NCI-H146 treated with DMSO at 0.1 percent for 48 hours (cell line): ENCODE measurements around the gene KRT83.
A peak's percentile ranks its signal among the peaks of the same experiment; 100 is the strongest.

ENCODE experiments used
- DNase-seq: peaks from one replicate; lab custom pipeline; 2025; ENCODE audit not compliant: unreplicated experiment; lab: John Stamatoyannopoulos, UW

The KRT83 gene

GRCh38 chr12:52320784-52321400 is at the start of gene KRT83:
KRT83 (minus strand) TSS chr12:52321398; CDS start chr12:52321335, 63 bp downstream.
- DNase-seq, result no peak

- no peak for DNase-seq
Measured at GRCh38 chr12:52369809-52370208, 48.6 kb upstream of the KRT83 start.

GRCh38 chr12:52369211-52369610 is 48.0 kb upstream of the KRT83 start:
- DNase-seq, result no peak

GRCh38 chr12:52368508-52368907 is 47.3 kb upstream of the KRT83 start:
- no peak for DNase-seq

- no peak for DNase-seq
Measured at GRCh38 chr12:52367876-52368275, 46.7 kb upstream of the KRT83 start.

GRCh38 chr12:52366738-52367485 is 45.7 kb upstream of the KRT83 start, which contains the start of gene KRT85:
KRT85 (minus strand) TSS chr12:52367481; CDS start chr12:52367405, 76 bp downstream.
- no peak for DNase-seq

- DNase-seq, result no peak
Measured at GRCh38 chr12:52364901-52365489, 43.8 kb upstream of the KRT83 start.

DNA sequence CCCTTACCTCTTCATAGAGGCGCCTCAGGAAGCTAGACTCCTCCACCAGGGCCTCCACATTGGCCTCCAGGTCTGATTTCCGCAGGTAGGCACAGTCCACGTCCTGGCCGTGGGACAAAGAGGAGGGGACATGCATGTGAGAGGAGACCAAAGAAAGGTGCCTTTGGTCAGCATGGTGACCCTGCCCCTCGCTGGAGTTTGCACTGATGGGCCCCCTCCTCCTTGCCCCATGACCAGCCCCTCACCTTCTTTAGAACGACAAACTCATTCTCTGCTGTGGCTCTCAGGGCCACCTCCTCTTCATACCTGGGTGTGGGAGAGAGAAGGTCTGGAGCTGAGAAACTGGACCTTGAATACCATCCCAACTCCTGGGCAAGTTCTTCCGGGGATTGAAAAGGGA is 42.9 kb upstream of the KRT83 start:
- no peak for DNase-seq

DNA sequence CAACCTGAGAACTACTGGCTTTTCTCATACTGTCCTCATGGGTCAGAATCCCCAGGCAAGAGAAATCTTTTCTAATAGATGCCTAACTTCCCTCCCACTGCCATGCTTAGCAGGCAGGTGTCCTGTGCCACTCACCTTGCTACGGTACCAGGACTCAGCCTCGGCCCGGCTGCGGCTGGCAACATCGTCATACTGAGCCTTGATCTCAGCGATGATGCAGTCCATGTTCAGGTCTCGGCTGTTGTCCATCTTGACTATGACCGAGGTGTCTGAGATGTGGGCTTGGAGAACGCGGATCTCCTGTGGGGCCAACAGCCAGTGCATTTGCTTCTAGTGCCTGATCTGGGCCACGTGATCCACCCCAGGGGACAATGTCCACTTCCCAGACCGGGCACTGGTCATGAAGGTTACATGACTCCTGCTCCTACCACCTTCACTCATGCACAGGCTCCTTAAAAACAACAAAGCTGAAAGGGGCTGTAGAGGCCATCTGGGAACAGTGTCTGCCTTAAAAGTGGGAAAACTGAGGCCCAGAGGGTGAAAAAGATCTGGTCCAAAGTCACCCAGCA is 42.0 kb upstream of the KRT83 start:
- no peak for DNase-seq

DNA sequence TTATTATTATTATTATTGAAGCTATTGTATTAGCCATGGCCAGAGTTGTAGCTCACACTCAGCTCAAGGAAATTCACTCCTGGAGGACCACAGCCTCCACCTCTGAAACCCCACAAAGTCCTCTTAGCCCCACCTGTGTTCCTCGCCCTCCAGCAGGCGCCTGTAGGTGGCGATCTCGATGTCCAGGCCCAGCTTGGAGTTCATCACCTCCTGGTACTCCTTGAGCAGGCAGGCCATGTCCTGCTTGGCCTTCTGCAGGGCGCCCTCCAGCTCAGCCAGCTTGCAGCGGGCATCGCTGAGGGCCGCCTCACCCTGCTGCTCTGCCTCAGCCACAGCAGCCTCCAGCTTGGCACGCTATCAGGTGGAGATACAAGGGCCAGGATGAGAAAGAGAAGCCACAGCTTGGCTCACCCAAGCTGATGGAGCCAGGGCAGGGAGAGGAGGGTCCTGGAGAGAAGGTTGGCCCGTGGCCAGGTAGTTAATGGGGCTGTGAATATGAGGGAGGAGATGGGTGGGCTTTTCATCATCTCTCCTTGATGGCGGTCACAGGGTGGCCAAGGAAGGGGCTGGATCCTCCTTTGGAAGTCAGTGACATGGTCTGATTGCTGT is 41.0 kb upstream of the KRT83 start:
- no peak for DNase-seq

GRCh38 chr12:52361553-52361952 is 40.4 kb upstream of the KRT83 start:
- DNase-seq, result no peak

- no peak for DNase-seq
Measured at GRCh38 chr12:52360663-52361271, 39.6 kb upstream of the KRT83 start.

DNA sequence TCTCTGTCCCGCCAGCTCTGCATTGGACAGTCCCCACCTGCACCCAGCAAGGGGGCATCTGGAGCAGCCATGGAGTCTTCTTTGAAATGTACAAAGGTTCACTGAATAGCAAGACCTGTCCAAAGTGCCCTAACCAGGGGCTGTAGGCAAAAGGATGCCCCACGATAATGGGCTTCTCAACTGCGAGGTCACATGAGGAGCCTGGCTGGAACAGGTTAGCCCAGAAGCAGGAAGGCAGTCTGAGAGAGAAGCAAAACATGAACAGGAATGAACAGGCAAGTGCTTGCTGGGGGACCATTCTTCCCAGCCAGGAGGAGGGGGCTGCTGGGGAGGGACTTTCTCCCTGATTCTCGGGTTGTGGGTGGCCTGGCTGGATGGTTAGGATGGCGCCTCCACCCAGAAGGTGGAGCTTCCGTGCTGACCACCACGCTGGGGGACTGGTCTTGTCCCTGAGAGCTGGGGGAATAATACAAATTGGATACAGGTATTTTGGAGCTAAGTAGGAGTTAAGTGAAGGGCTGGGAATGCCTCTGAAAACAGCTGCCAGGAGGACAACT is 39.0 kb upstream of the KRT83 start:
- no peak for DNase-seq

DNA sequence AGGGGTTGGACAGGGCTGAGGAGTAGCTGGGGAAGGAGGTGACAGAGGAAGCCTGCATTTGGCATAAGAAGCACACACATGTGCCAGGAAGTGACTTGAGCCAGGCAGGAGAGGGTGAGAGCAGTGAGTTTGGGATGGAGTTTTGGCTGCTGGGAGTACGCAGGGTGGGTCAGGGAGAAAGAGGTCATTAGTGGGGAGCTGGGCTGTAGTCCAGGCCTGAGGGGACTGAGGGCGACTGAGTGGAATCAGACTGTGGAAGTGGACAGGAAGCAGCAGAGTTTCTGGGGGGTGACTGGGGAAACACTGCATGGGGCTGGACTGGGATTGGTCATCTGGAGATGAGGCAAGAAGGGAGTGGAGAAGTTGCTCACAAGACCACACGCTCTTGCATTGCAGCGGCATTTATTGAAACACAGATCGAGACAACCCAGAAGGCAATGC is 38.4 kb upstream of the KRT83 start:
- DNase-seq, result no peak

DNA sequence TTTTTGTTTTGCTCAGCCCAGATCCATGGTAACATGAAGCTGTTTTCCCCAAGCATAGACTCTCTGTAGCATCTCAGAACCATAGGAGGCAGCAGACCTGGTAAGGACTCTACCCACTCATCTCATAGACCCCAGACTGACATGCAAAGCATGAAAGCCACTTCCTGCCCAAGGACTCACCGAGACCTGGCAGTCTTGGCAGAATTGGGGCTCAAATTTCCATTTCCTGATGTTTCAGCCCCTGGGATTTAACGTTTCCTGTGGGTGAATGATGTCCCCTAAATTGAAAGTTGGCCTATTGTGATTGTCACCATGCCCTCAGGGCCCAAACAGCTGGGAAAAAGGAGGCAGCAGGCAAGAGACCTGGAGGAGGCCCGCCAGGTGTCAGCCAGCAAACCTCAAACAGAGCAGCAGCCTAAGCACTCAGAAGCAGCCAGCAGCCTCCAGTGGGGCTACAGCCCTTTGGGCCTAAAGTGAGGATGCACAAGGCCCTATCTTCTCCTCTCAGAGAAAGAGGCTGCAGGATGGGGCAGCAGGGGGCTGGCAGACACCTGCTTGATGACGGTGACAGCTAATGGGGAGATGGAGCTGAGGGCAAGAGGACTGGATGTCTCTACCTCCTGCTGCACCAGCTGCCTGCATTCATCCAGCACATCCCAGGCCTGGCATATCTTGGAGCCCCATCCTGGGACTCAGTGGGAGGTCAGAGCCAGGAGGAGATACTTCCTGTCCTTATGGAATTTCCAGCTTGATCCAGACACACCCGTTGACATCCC is 37.6 kb upstream of the KRT83 start:
- DNase-seq, result peak; percentile 68

- no peak for DNase-seq
Measured at GRCh38 chr12:52356762-52357580, 35.8 kb upstream of the KRT83 start.

GRCh38 chr12:52356031-52356761 is 35.0 kb upstream of the KRT83 start:
- DNase-seq, result no peak

DNA sequence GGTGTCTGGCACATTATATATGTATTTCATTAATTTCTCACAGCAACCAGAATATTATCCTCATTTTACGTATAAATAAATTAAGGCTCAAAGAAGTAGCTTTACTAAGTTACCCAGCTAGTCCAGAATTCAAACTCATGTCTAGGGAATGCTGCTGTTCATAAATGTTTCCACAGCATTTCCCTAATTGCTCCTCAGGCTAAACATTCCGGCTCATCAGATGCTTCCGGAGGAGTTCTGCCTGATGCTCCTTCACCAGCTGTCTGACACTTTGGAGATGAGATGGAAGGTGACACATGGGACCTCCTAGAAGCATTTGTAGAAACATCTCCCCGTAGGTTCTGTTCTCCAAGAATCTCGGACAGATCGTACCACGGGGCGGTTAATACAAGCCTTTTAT is 34.0 kb upstream of the KRT83 start:
- DNase-seq, result no peak
